ENCODE measurements around the gene NSUN2.

DNA sequence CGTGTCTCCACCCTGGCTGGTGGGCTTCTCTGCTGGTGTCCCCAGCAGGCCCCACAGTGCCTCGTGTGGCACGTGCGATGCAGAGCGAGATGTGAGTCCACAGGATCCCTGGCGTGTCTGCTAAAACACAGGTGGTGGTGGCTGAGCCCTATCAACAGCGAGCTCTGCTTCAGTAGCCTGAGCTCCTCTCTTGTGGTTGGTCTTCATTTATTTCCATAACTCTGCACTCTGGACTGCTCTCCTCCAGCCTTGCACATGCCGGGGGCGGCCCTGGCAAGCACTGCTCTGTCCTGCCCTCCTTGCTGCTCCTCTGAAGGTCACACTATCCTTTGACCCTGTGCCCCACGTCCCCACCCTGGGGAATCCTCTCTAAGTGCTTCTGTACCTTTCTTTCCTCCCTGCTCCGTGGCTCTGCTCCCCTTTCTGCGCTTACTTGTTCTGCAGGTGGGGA is 59.2 kb downstream of the NSUN2 start:
- TF ChIP-seq, protein P1, sequence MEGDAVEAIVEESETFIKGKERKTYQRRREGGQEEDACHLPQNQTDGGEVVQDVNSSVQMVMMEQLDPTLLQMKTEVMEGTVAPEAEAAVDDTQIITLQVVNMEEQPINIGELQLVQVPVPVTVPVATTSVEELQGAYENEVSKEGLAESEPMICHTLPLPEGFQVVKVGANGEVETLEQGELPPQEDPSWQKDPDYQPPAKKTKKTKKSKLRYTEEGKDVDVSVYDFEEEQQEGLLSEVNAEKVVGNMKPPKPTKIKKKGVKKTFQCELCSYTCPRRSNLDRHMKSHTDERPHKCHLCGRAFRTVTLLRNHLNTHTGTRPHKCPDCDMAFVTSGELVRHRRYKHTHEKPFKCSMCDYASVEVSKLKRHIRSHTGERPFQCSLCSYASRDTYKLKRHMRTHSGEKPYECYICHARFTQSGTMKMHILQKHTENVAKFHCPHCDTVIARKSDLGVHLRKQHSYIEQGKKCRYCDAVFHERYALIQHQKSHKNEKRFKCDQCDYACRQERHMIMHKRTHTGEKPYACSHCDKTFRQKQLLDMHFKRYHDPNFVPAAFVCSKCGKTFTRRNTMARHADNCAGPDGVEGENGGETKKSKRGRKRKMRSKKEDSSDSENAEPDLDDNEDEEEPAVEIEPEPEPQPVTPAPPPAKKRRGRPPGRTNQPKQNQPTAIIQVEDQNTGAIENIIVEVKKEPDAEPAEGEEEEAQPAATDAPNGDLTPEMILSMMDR (IDR thresholded peaks at IDR 0.05): no peak
- no peak for TF ChIP-seq POLR2A (IDR thresholded peaks at IDR 0.05)

All from thyroid gland (tissue), 4 donors.